Smooth muscle cell (in vitro differentiated cells): ENCODE data around the gene IFFO2. TPM values are rescaled to one million over a fixed set of nuclear protein-coding genes. Genes with fewer than 3 reads are reported as not detected.

Experiments
- DNase-seq: peaks from one replicate; lab custom pipeline; 2025; ENCODE audit not compliant: unreplicated experiment; lab: John Stamatoyannopoulos, UW
- H2AFZ ChIP-seq: fragments of 200-600 bp; sonication (generic); 2 replicates; pipeline ENCODE4 v1.6.0; 2016; ENCODE audit warnings: antibody characterized with exemption, low read depth, mild to moderate bottlenecking
- H3F3A ChIP-seq: fragments of 200-600 bp; sonication (generic); 2 replicates; pipeline ENCODE4 v1.6.0; 2017; ENCODE audit warnings: antibody characterized with exemption, low read depth
- H3K27ac ChIP-seq: fragments of 200-600 bp; sonication (generic); 2 replicates; pipeline ENCODE4 v1.5.1; 2016; ENCODE audit warnings: low read depth, mild to moderate bottlenecking
- H3K27me3 ChIP-seq: fragments of 200-600 bp; sonication (generic); 2 replicates; pipeline ENCODE4 v1.6.1; 2016; ENCODE audit warnings: low read depth, mild to moderate bottlenecking
- H3K36me3 ChIP-seq: fragments of 200-600 bp; sonication (generic); 2 replicates; pipeline ENCODE4 v1.5.1; 2016; ENCODE audit warnings: low read depth
- H3K4me1 ChIP-seq: fragments of 200-600 bp; sonication (generic); 2 replicates; pipeline ENCODE4 v1.5.1; 2016; ENCODE audit warnings: low read depth
- H3K4me2 ChIP-seq: fragments of 200-600 bp; sonication (generic); 2 replicates; pipeline ENCODE4 v1.6.0; 2016; ENCODE audit warnings: mild to moderate bottlenecking
- H3K4me3 ChIP-seq: fragments of 200-600 bp; sonication (generic); 2 replicates; pipeline ENCODE4 v1.5.1; 2016; ENCODE audit warnings: mild to moderate bottlenecking
- H3K79me2 ChIP-seq: fragments of 200-600 bp; sonication (generic); 2 replicates; pipeline ENCODE4 v1.6.0; 2016; ENCODE audit warnings: low read depth, mild to moderate bottlenecking
- H3K9ac ChIP-seq: fragments of 200-600 bp; sonication (generic); 2 replicates; pipeline ENCODE4 v1.6.0; 2016; ENCODE audit warnings: low read depth
- H3K9me3 ChIP-seq: fragments of 200-600 bp; sonication (generic); replicated peaks from 2 replicates; pipeline ENCODE4 v1.5.1; 2016; ENCODE audit warnings: low read depth
- H4K20me1 ChIP-seq: fragments of 200-600 bp; sonication (generic); 2 replicates; pipeline ENCODE4 v1.6.0; 2016; ENCODE audit warnings: low read depth
- CTCF ChIP-seq: fragments of 200-600 bp; sonication (generic); IDR thresholded peaks from 2 replicates; pipeline ENCODE4 v1.5.1; 2017; ENCODE audit warnings: borderline replicate concordance, mild to moderate bottlenecking, antibody characterized with exemption; ENCODE audit not compliant: insufficient read depth, poor library complexity, severe bottlenecking
- WGBS: methylation state at CpG from one replicate; pipeline ENCODE4 v1.1.7; 2016; ENCODE audit warnings: low lambda C conversion rate; 5-methylcytosine and 5-hydroxymethylcytosine counted together
- polyA plus RNA-seq: library from polyadenylated mRNA; unstranded; fragments of >200 nt; fragmentation: Nextera tagmentation; extraction: Ambion mirVana; gene quantifications from 2 replicates; pipeline ENCODE4 v1.2.1, GENCODE V29; 2016
- total RNA-seq: library from RNA; depleted of rRNA; stranded (reverse); fragments of >200 nt; gene quantifications from 2 replicates; pipeline ENCODE4 v1.2.3, GENCODE V29; 2014

IFFO2 gene
- total and polyA plus RNA-seq, 2 experiments from 2014 or later: 5.7 to 19.1 TPM

- Histone ChIP-seq H3K4me3 (no peak overlapping the region), H3K27ac (peak overlapping the region; percentile 97), H3K4me1 (peaks cover 39% of the 10 kb centered on the region), H3K4me2 (peak overlapping the region; percentile 8), H3K79me2 (peaks cover 98% of the 10 kb centered on the region), H3K36me3 (no peaks in the 10 kb centered on the region), H3K9me3 (no peaks in the 10 kb centered on the region), H2AFZ (no peak overlapping the region), H4K20me1 (peaks cover 48% of the 10 kb centered on the region), H3F3A (peaks cover 61% of the 10 kb centered on the region), H3K27me3 (no peaks in the 10 kb centered on the region), H3K9ac (peak overlapping the region; percentile 33)
- no peak for DNase-seq
- no peak for TF ChIP-seq CTCF
- WGBS: 78% methylated on average over 15 of the region's 15 CpGs
Observed at GRCh38 chr1:18946550-18947381, 9.7 kb downstream of the IFFO2 start.

GRCh38 chr1:18945401-18945849 is 11.1 kb downstream of the IFFO2 start:
- Histone ChIP-seq H3F3A (peaks cover 54% of the 10 kb centered on the region), H3K27me3 (no peaks in the 10 kb centered on the region), H3K9ac (peak overlapping the region; percentile 22), H3K4me1 (peaks cover 38% of the 10 kb centered on the region), H3K27ac (peak overlapping the region; percentile 89), H4K20me1 (peaks cover 60% of the 10 kb centered on the region), H3K36me3 (no peaks in the 10 kb centered on the region), H3K79me2 (peaks cover 98% of the 10 kb centered on the region), H3K4me3 (no peak overlapping the region), H3K9me3 (no peaks in the 10 kb centered on the region), H2AFZ (no peak overlapping the region), H3K4me2 (peak overlapping the region; percentile 78)
- peak; percentile 51 for DNase-seq
- WGBS: 28% methylated on average over 14 of the region's 14 CpGs
- TF ChIP-seq CTCF: no peak

GRCh38 chr1:18944810-18945209 is 11.7 kb downstream of the IFFO2 start:
- peaks cover 51% of the 10 kb centered on the region for H3F3A ChIP-seq
- DNase-seq: no peak
- peak overlapping the region; percentile 22 for H3K9ac ChIP-seq
- TF ChIP-seq CTCF: no peak
- H3K27ac ChIP-seq: peak overlapping the region; percentile 89
- H3K27me3 ChIP-seq: no peaks in the 10 kb centered on the region
- peaks cover 98% of the 10 kb centered on the region for H3K79me2 ChIP-seq
- no peaks in the 10 kb centered on the region for H3K36me3 ChIP-seq
- H2AFZ ChIP-seq: no peak overlapping the region
- WGBS: 73% methylated on average over 2 of the region's 2 CpGs
- no peaks in the 10 kb centered on the region for H3K9me3 ChIP-seq
- peaks cover 33% of the 10 kb centered on the region for H3K4me1 ChIP-seq
- no peak overlapping the region for H3K4me3 ChIP-seq
- H3K4me2 ChIP-seq: peak overlapping the region; percentile 78
- peaks cover 64% of the 10 kb centered on the region for H4K20me1 ChIP-seq
